ENCODE data around the gene SNRNP25.
A peak's percentile ranks its signal among the peaks of the same experiment; 100 is the strongest.

Gene SNRNP25

GRCh38 chr16:105521-105920 is 51.9 kb downstream of the SNRNP25 start:
- in situ Hi-C loops (cut with MboI; ENCODE audit: low pct_unique_long_range_greater_than_20kb, low sequenced_read_pairs, unreplicated experiment): no loop called here
- DNase-seq (ENCODE audit: low spot score): no peak
- no peak for TF ChIP-seq CTCF (IDR thresholded peaks at IDR 0.05; ENCODE audit: extremely low read depth, insufficient read depth, missing control alignments)

GRCh38 chr16:106623-107324 is 53.1 kb downstream of the SNRNP25 start:
- in situ Hi-C loops (cut with MboI; ENCODE audit: low pct_unique_long_range_greater_than_20kb, low sequenced_read_pairs, unreplicated experiment): no loop called here
- DNase-seq (ENCODE audit: low spot score): peak; percentile 81
- peak; percentile 79 for TF ChIP-seq CTCF (IDR thresholded peaks at IDR 0.05; ENCODE audit: extremely low read depth, insufficient read depth, missing control alignments)
